ENCODE results near the gene RAPGEF2. TPM values are rescaled to one million over a fixed set of nuclear protein-coding genes. Genes with fewer than 3 reads are reported as not detected.

RAPGEF2 gene
- total RNA-seq, 1 experiment from 2014 or later, result 37.1 TPM

DNA sequence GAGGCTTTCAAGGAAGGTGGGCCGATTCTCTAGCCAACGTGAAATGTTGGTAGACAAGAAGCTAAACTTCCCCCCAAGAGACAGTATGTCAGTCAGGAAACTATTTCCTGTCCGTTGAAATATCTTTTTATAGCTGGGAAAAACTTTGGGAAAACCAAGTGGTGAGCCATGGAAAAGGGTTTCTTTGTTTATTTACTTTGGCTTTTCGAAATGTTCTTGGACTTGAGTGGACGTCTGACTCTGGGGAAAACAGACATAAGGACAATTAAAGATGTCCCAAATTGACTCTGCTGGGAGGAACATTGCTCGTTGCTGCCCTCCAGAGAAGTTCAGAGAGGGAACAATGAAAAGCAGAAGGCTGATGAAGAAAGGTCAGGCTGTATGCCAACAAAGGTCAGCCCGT, 295.4 kb downstream of the RAPGEF2 start:
- Mint-ChIP-seq H3K36me3 (ENCODE audit: insufficient read depth in 1 of 3, low read depth in 3 of 3) (no peaks in the 10 kb centered on the region), H3K27me3 (ENCODE audit: low read depth) (peaks cover 11% of the 10 kb centered on the region), H3K9me3 (no peaks in the 10 kb centered on the region), H3K4me1 (peaks cover 0 to 2% of the 10 kb centered on the region in 2 experiments; a peak in 1 of 4 replicates), H3K4me3 (no peak overlapping the region), H3K27ac (no peak overlapping the region)
- Histone ChIP-seq H3K56ac (ENCODE audit: insufficient read length, low read depth, low read length) (no peak overlapping the region), H2AK5ac (ENCODE audit: insufficient read length, low read length) (no peak overlapping the region), H4K5ac (ENCODE audit: insufficient read length, low read depth, low read length) (no peak overlapping the region), H4K91ac (ENCODE audit: insufficient read length, low read depth, low read length) (no peak overlapping the region), H3K4ac (ENCODE audit: low read depth, low read length) (no peak overlapping the region), H3K27me3 (ENCODE audit: insufficient read depth, low read length) (no peaks in the 10 kb centered on the region), H3K79me2 (ENCODE audit: insufficient read depth, low read length) (no peaks in the 10 kb centered on the region), H3K4me2 (ENCODE audit: insufficient read depth, insufficient read length, low read length) (no peak overlapping the region), H3K27ac (ENCODE audit: insufficient read length, low read depth, low read length) (no peak overlapping the region), H2AFZ (ENCODE audit: low read length) (no peak overlapping the region), H3K9me3 (ENCODE audit: control insufficient read depth, low read depth, low read length) (no peaks in the 10 kb centered on the region), H3K9ac (ENCODE audit: extremely low read depth, insufficient read length, low read length) (no peak overlapping the region), H3K4me1 (ENCODE audit: insufficient read depth, low read length) (no peaks in the 10 kb centered on the region), H2BK120ac (ENCODE audit: low read depth, low read length, poor library complexity, severe bottlenecking) (no peak overlapping the region), H3K79me1 (ENCODE audit: insufficient read depth, low read depth, low read length, poor library complexity, severe bottlenecking) (no peaks in the 10 kb centered on the region), H2BK20ac (ENCODE audit: low read depth, low read length, poor library complexity, severe bottlenecking) (no peak overlapping the region), H4K8ac (replicated peaks; ENCODE audit: insufficient read length, low read depth, low read length) (no peak overlapping the region), H4K20me1 (ENCODE audit: control insufficient read depth, insufficient read depth, insufficient read length) (no peaks in the 10 kb centered on the region), H3K23ac (ENCODE audit: insufficient read length, low read depth, low read length) (no peak overlapping the region), H2BK15ac (ENCODE audit: low read depth, low read length) (no peak overlapping the region), H2BK5ac (ENCODE audit: insufficient read length, low read length) (no peak overlapping the region), H2BK12ac (ENCODE audit: insufficient read length, low read depth, low read length) (no peak overlapping the region), H3K23me2 (ENCODE audit: insufficient read length, low read depth, low read length, poor library complexity, severe bottlenecking) (no peaks in the 10 kb centered on the region), H3K18ac (ENCODE audit: insufficient read length, low read depth, low read length) (no peak overlapping the region), H3T11ph (ENCODE audit: low read length) (no peak overlapping the region), H3K14ac (ENCODE audit: insufficient read depth, low read length) (no peak overlapping the region)
- no peak for DNase-seq
- WGBS (ENCODE audit: extremely low coverage, insufficient read length, low lambda C conversion rate), result no CpG with 5 or more reads among the region's 7 CpGs
- TF ChIP-seq, protein P1, sequence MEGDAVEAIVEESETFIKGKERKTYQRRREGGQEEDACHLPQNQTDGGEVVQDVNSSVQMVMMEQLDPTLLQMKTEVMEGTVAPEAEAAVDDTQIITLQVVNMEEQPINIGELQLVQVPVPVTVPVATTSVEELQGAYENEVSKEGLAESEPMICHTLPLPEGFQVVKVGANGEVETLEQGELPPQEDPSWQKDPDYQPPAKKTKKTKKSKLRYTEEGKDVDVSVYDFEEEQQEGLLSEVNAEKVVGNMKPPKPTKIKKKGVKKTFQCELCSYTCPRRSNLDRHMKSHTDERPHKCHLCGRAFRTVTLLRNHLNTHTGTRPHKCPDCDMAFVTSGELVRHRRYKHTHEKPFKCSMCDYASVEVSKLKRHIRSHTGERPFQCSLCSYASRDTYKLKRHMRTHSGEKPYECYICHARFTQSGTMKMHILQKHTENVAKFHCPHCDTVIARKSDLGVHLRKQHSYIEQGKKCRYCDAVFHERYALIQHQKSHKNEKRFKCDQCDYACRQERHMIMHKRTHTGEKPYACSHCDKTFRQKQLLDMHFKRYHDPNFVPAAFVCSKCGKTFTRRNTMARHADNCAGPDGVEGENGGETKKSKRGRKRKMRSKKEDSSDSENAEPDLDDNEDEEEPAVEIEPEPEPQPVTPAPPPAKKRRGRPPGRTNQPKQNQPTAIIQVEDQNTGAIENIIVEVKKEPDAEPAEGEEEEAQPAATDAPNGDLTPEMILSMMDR (conservative IDR thresholded peaks at IDR 0.05), result no peak
